GM12878 (cell line): Measurements from ENCODE around the gene S100A10. TPM values are rescaled to one million over a fixed set of nuclear protein-coding genes. Genes with fewer than 3 reads are reported as not detected.

ENCODE experiments used
- ATAC-seq: fragments of 200-7000 bp; cut with Tn5 transposase; 3 replicates; pipeline ENCODE4 v1.9.1; 2020; ENCODE audit warnings: mild to moderate bottlenecking, moderate library complexity
- BruUV-seq: library from RNA; stranded (reverse); fragments of 400-500 nt; replicated peaks from 2 replicates; lab custom pipeline; 2021; lab: Mats Ljungman, UMichigan
- CTCF ChIA-PET: fragments of 300-600 bp; sonication (Branson Sonifier 250); formaldehyde crosslinking; extraction: SDS; loops from one replicate; lab custom pipeline; 2021; ENCODE audit warnings: inconsistent platforms; lab: Yijun Ruan, JAX
- POLR2A ChIA-PET: fragments of 350-600 bp; formaldehyde crosslinking; extraction: SDS; loops from one replicate; lab custom pipeline; 2021; ENCODE audit warnings: inconsistent platforms; lab: Charles Lee
- RAD21 ChIA-PET: fragments of 300-600 bp; sonication (Branson Sonifier 250); formaldehyde crosslinking; loops from one replicate; lab custom pipeline; 2023; ENCODE audit warnings: antibody characterized with exemption; ENCODE audit not compliant: unreplicated experiment; lab: Charles Lee
- SMC1A ChIA-PET: fragments of 300-600 bp; sonication (Branson Sonifier 250); formaldehyde crosslinking; loops from one replicate; lab custom pipeline; 2023; ENCODE audit not compliant: unreplicated experiment, uncharacterized antibody; lab: Charles Lee
- DNase-seq: peaks from one replicate; pipeline ENCODE4 v3.0.0-alpha.2; 2011; ENCODE audit warnings: low read depth, low spot score
- FAIRE-seq: peaks from 3 replicates; lab custom pipeline; 2011; peaks lifted over from hg19 to GRCh38; lab: Jason Lieb, UNC
- H2AFZ ChIP-seq: 2 replicates; pipeline ENCODE4 v1.6.0; 2011; ENCODE audit warnings: low read depth, low read length, control low read depth; ENCODE audit not compliant: control insufficient read depth
- H3K27ac ChIP-seq: 2 replicates; pipeline ENCODE4 v1.5.1; 2011; ENCODE audit warnings: control low read depth; ENCODE audit not compliant: control insufficient read depth, insufficient read depth
- H3K27me3 ChIP-seq, 2 experiments: replicated peaks in 1 of 2; 2 replicates each; pipeline versions ENCODE4 v1.6.0 to v1.6.1; 2011; ENCODE audit warnings: low read length in 1 of 2; ENCODE audit not compliant: control insufficient read depth in 2 of 2, insufficient read depth in 2 of 2
- H3K36me3 ChIP-seq, 2 experiments: 2 replicates each; pipeline ENCODE4 v1.5.1; 2011; ENCODE audit warnings: low read length in 1 of 2; ENCODE audit not compliant: control insufficient read depth in 2 of 2, insufficient read depth in 2 of 2
- H3K4me1 ChIP-seq: 2 replicates; pipeline ENCODE4 v1.6.1; 2011; ENCODE audit warnings: mild to moderate bottlenecking, low read length, moderate library complexity, mixed read lengths; ENCODE audit not compliant: control insufficient read depth, insufficient read depth
- H3K4me2 ChIP-seq: 2 replicates; pipeline ENCODE4 v1.6.0; 2011; ENCODE audit warnings: control low read depth; ENCODE audit not compliant: control insufficient read depth, insufficient read depth
- H3K4me3 ChIP-seq: fragments of 200-600 bp; sonication (generic); 2 replicates; pipeline ENCODE4 v1.5.1; 2016
- H3K79me2 ChIP-seq: 2 replicates; pipeline ENCODE4 v1.6.0; 2011; ENCODE audit warnings: low read length; ENCODE audit not compliant: control insufficient read depth, insufficient read depth
- H3K9ac ChIP-seq: 2 replicates; pipeline ENCODE4 v1.8.0; 2011; ENCODE audit warnings: low read length, control low read depth, mixed read lengths; ENCODE audit not compliant: control insufficient read depth, insufficient read depth
- H3K9me3 ChIP-seq: replicated peaks from 3 replicates; pipeline ENCODE4 v1.5.1; 2011; ENCODE audit warnings: mild to moderate bottlenecking, low read length; ENCODE audit not compliant: control insufficient read depth, insufficient read depth
- H4K20me1 ChIP-seq: 2 replicates; pipeline ENCODE4 v1.6.0; 2011; ENCODE audit not compliant: control insufficient read depth, insufficient read depth
- BACH1 ChIP-seq: fragments of 450-650 bp; IDR thresholded peaks from 2 replicates; pipeline ENCODE4 v1.6.1; 2017; ENCODE audit warnings: mild to moderate bottlenecking, borderline replicate concordance
- BHLHE40 ChIP-seq, 2 experiments: fragments of 450-650 bp in 1 of 2; IDR thresholded peaks; 2 replicates each; pipeline ENCODE4 v1.6.1; 2011 to 2017; ENCODE audit warnings: low read depth in 2 of 2, borderline replicate concordance in 1 of 2, improper control_type of control experiment in 1 of 2, low read length in 1 of 2, mild to moderate bottlenecking in 1 of 2
- BMI1 ChIP-seq: fragments of 450-650 bp; IDR thresholded peaks from 2 replicates; pipeline ENCODE4 v1.6.1; 2016; ENCODE audit warnings: mild to moderate bottlenecking, moderate library complexity, borderline replicate concordance
- E4F1 ChIP-seq: fragments of 450-650 bp; IDR thresholded peaks from 2 replicates; pipeline ENCODE4 v1.6.1; 2018; ENCODE audit warnings: borderline replicate concordance, mild to moderate bottlenecking; ENCODE audit not compliant: partially characterized antibody
- EGR1 ChIP-seq, 2 experiments: IDR thresholded peaks; 1 replicate in 1 of 2; 2 replicates in 1 of 2; pipeline ENCODE4 v1.6.1; 2011 to 2012; ENCODE audit warnings: low read depth in 2 of 2, low read length in 2 of 2, borderline replicate concordance in 1 of 2, mild to moderate bottlenecking in 1 of 2, moderate library complexity in 1 of 2
- EZH2 ChIP-seq: IDR thresholded peaks from 2 replicates; pipeline ENCODE4 v1.6.1; 2012; ENCODE audit warnings: low read depth, mild to moderate bottlenecking, control low read depth, inconsistent platforms, low read length, borderline replicate concordance; ENCODE audit not compliant: control insufficient read depth
- MEF2B ChIP-seq: fragments of 450-650 bp; IDR thresholded peaks from 2 replicates; pipeline ENCODE4 v1.6.1; 2018; ENCODE audit warnings: mild to moderate bottlenecking, moderate library complexity; ENCODE audit not compliant: partially characterized antibody, poor library complexity, severe bottlenecking
- MLLT1 ChIP-seq: fragments of 450-650 bp; IDR thresholded peaks from 2 replicates; pipeline ENCODE4 v1.6.1; 2016; ENCODE audit warnings: mild to moderate bottlenecking
- MTA3 ChIP-seq: IDR thresholded peaks from 2 replicates; pipeline ENCODE4 v1.6.1; 2012; ENCODE audit warnings: low read length, inconsistent platforms, borderline replicate concordance
- MYB ChIP-seq: fragments of 150-350 bp; IDR thresholded peaks from 2 replicates; pipeline ENCODE4 v1.6.1; 2014; ENCODE audit warnings: mild to moderate bottlenecking, low read depth, low read length, borderline replicate concordance
- NRF1 ChIP-seq: conservative IDR thresholded peaks from 2 replicates; pipeline ENCODE4 v1.6.1; 2011; ENCODE audit warnings: mild to moderate bottlenecking, low read depth, low read length, improper control_type of control experiment
- RAD21 ChIP-seq: IDR thresholded peaks from 2 replicates; pipeline ENCODE4 v1.6.1; 2011; ENCODE audit warnings: mild to moderate bottlenecking, low read depth, low read length, moderate library complexity; ENCODE audit not compliant: insufficient read depth
- RAD51 ChIP-seq: fragments of 450-650 bp; IDR thresholded peaks from 2 replicates; pipeline ENCODE4 v1.6.1; 2016; ENCODE audit warnings: moderate library complexity, mild to moderate bottlenecking, inconsistent platforms
- RB1 ChIP-seq: fragments of 450-650 bp; formaldehyde crosslinking; IDR thresholded peaks from 2 replicates; pipeline ENCODE4 v1.6.1; 2017; ENCODE audit warnings: mild to moderate bottlenecking, borderline replicate concordance
- RBBP5 ChIP-seq: fragments of 200-600 bp; sonication (generic); conservative IDR thresholded peaks from 2 replicates; pipeline ENCODE4 v1.6.1; 2016
- SIX5 ChIP-seq: IDR thresholded peaks from 2 replicates; pipeline ENCODE4 v1.6.1; 2011; ENCODE audit warnings: mild to moderate bottlenecking, low read depth, low read length, moderate library complexity; ENCODE audit not compliant: severe bottlenecking
- SMARCA5 ChIP-seq: fragments of 450-650 bp; IDR thresholded peaks from 2 replicates; pipeline ENCODE4 v1.6.1; 2017; ENCODE audit warnings: mild to moderate bottlenecking
- SMC3 ChIP-seq: IDR thresholded peaks from 2 replicates; pipeline ENCODE4 v1.6.1; 2011; ENCODE audit warnings: low read length, improper control_type of control experiment, borderline replicate concordance
- SRF ChIP-seq, 2 experiments: IDR thresholded peaks; 2 replicates each; pipeline ENCODE4 v1.6.1; 2011; ENCODE audit warnings: low read depth in 2 of 2, low read length in 2 of 2, mild to moderate bottlenecking in 1 of 2, moderate library complexity in 1 of 2
- TBL1XR1 ChIP-seq: IDR thresholded peaks from 2 replicates; pipeline ENCODE4 v1.6.1; 2012; ENCODE audit warnings: low read depth, low read length, improper control_type of control experiment
- WGBS: methylation state at CpG from one replicate; pipeline ENCODE4 v1.1.6; 2016; ENCODE audit warnings: low lambda C conversion rate; ENCODE audit not compliant: insufficient replicate concordance, insufficient coverage; ENCODE audit errors: missing lambda C conversion rate; 5-methylcytosine and 5-hydroxymethylcytosine counted together
- in situ Hi-C: fragments of 300-500 bp; cut with MboI; formaldehyde crosslinking; loops from 9 replicates; pipeline ENCODE4 v1.14.3; 2018; ENCODE audit warnings: mixed read lengths
- intact Hi-C: fragments of 100-400 bp; cut with micrococcal nuclease; formaldehyde crosslinking; loops from one replicate; pipeline ENCODE4 v1.14.2; 2022; ENCODE audit not compliant: unreplicated experiment
- polyA plus RNA-seq, 11 experiments: library from polyadenylated mRNA; depleted of rRNA in 4 of 11; unstranded in 6 of 11; stranded (reverse) in 5 of 11; fragments of >200 nt; fragmentation: Nextera tagmentation in 4 of 11; fragmentation: Illumina TruSeq in 1 of 11; extraction: Ambion mirVana in 4 of 11; extraction: Trizol in 1 of 11; gene quantifications; 1 replicate in 1 of 11; 2 replicates in 10 of 11; pipeline versions ENCODE4 v1.2.1 to v1.2.3, GENCODE V29; 2011 to 2016; ENCODE audit warnings: inconsistent platforms in 2 of 11, missing spikeins in 2 of 11, low read depth in 1 of 11
- total RNA-seq, 4 experiments: library from RNA; depleted of rRNA in 3 of 4; stranded (reverse); fragments of >200 nt in 3 of 4; fragmentation: Illumina TruSeq in 1 of 4; extraction: Trizol in 1 of 4; gene quantifications; 2 replicates each; pipeline versions ENCODE4 v1.2.1 to v1.2.3, GENCODE V29; 2013 to 2021

S100A10 gene
- total and polyA plus RNA-seq, 10 of the 15 experiments (the other 5 are each of a cell fraction or from before 2014, with no cell fraction given) = 0.18 to 2.8 (median 0.61) TPM; not detected in 2

DNA sequence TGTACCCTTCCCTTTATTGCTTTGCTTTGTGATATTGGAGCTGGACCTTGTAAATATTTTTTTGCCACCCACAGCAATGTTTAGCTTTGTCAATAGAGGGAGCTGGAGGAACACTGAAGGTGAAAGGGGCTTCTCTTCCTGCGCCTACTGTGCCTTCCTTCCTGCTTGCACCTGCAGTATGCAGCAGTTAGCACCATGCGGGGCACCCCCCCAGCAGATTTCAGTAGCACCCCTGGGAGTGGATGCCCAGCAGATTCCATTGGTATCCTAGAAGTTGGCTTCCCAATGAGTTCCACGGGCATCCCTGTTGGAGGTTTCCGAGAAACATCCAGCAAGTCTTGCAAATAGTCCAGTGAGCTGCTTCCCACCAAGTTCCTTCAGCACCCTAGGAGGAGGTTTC, 25.6 kb downstream of the S100A10 start (continued):
- TF ChIP-seq MEF2B (no peak), SMARCA5 (no peak), BMI1 (no peak), SMC3 (peak; percentile 74; the same call in 1 of the 2 replicates), NRF1 (no peak), MYB (no peak)

GRCh38 chr1:151967091-151967490, 26.6 kb downstream of the S100A10 start:
- ChIA-PET SMC1A (interaction anchor here (1.2 to 5.0 kb wide), 2 partner anchors 16 to 34 kb away, joined by 9 to 70 read pairs; no protein-coding TSS in a partner anchor), RAD21 (interaction anchor here (1.2 to 1.9 kb wide), 2 partner anchors 34 to 381 kb away, joined by 3 to 26 read pairs; no protein-coding TSS in a partner anchor), POLR2A (no interaction called here), CTCF (interaction anchor here (0.9 to 7.0 kb wide), 10 partner anchors 13 to 219 kb away, joined by 3 to 104 read pairs (median 6); no protein-coding TSS in a partner anchor)
- Histone ChIP-seq H3K27ac (no peak overlapping the region), H3K4me3 (no peak overlapping the region), H3K4me1 (no peaks in the 10 kb centered on the region), H4K20me1 (no peaks in the 10 kb centered on the region), H3K9me3 (no peaks in the 10 kb centered on the region), H3K36me3 (no peaks in the 10 kb centered on the region), H3K9ac (no peak overlapping the region), H2AFZ (no peak overlapping the region), H3K79me2 (no peaks in the 10 kb centered on the region), H3K27me3 (0 out of 4 replicates have a peak, but pooled peaks cover 2 to 3% of the 10 kb centered on the region in 2 experiments), H3K4me2 (no peak overlapping the region)
- intact Hi-C loops (no loop called here), in situ Hi-C loops (no loop called here)
- no peak for FAIRE-seq
- no peak for ATAC-seq
- no TSS peak for BruUV-seq
- DNase-seq = no peak
- WGBS = 6% methylated on average over 1 of the region's 1 CpG
- TF ChIP-seq E4F1 = no peak
- TF ChIP-seq MEF2B = no peak
- TF ChIP-seq NRF1 = no peak
- TF ChIP-seq MTA3 = no peak
- TF ChIP-seq RB1 = no peak
- TF ChIP-seq SRF (IDR thresholded peaks at IDR 0.05; ENCODE audit: low read depth in 2 of 2, low read length in 2 of 2) = no peak
- no peak for TF ChIP-seq RAD21
- no peak for TF ChIP-seq RAD51
- no peak for TF ChIP-seq TBL1XR1
- no peak for TF ChIP-seq MLLT1
- TF ChIP-seq BHLHE40 (IDR thresholded peaks at IDR 0.05; ENCODE audit: borderline replicate concordance in 1 of 2, low read depth in 2 of 2, low read length in 1 of 2) = no peak
- no peak for TF ChIP-seq RBBP5
- TF ChIP-seq EZH2 = no peak
- TF ChIP-seq SIX5 = no peak
- no peak for TF ChIP-seq BACH1
- TF ChIP-seq EGR1 (IDR thresholded peaks at IDR 0.05; ENCODE audit: borderline replicate concordance in 1 of 2, low read depth in 2 of 2, low read length in 2 of 2) = no peak
